ENCODE results near the gene PKHD1. TPM values are rescaled to one million over a fixed set of nuclear protein-coding genes. Genes with fewer than 3 reads are reported as not detected.

Gene PKHD1
- total RNA-seq, 2 donors from 2014 or later: 0.20 TPM

DNA sequence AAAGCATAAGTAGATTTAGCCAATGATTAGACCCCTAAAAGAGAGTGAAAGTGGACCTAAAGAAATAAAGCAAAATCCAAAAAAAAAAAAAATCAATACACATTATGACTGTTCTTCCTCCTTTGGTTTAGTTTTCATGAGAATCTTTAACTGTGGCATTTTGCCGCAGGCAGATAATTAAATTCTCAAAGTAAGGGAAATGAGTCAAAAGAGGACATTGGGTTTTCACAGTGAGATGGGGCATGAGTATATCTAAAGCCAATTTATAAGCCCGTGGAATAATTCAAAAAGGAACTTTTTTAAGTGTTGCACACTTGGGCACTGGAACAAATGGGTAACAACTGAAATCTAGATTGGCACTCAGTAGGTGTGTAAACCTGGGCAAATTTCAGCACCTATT is 230.3 kb downstream of the PKHD1 start:
- H3K4me3 Mint-ChIP-seq: no peak overlapping the region
- no peak overlapping the region for H3K4me3 ChIP-seq (ENCODE audit: low read length)
- peaks cover 22% of the 10 kb centered on the region for H3K9me3 ChIP-seq (ENCODE audit: control insufficient read depth, low read length)
- H3K9ac ChIP-seq (ENCODE audit: extremely low read depth, low read length, poor library complexity, severe bottlenecking): no peak overlapping the region
- H3K4me1 ChIP-seq (ENCODE audit: control insufficient read depth, insufficient read depth, low read length): peaks cover 12% of the 10 kb centered on the region
- no peaks in the 10 kb centered on the region for H3K36me3 ChIP-seq (ENCODE audit: control insufficient read depth, insufficient read depth, low read length)
- WGBS, 2 experiments (ENCODE audit: insufficient coverage in 1 of 2, insufficient read length in 1 of 2): 94 to 100% methylated on average over 2 of the region's 2 CpGs
- no peak for DNase-seq
- peaks cover 8% of the 10 kb centered on the region for H3K36me3 Mint-ChIP-seq (ENCODE audit: low read depth)
- no peak overlapping the region for H3K27ac Mint-ChIP-seq
- TF ChIP-seq, protein P1, sequence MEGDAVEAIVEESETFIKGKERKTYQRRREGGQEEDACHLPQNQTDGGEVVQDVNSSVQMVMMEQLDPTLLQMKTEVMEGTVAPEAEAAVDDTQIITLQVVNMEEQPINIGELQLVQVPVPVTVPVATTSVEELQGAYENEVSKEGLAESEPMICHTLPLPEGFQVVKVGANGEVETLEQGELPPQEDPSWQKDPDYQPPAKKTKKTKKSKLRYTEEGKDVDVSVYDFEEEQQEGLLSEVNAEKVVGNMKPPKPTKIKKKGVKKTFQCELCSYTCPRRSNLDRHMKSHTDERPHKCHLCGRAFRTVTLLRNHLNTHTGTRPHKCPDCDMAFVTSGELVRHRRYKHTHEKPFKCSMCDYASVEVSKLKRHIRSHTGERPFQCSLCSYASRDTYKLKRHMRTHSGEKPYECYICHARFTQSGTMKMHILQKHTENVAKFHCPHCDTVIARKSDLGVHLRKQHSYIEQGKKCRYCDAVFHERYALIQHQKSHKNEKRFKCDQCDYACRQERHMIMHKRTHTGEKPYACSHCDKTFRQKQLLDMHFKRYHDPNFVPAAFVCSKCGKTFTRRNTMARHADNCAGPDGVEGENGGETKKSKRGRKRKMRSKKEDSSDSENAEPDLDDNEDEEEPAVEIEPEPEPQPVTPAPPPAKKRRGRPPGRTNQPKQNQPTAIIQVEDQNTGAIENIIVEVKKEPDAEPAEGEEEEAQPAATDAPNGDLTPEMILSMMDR (conservative IDR thresholded peaks at IDR 0.05): no peak
- peaks cover 21% of the 10 kb centered on the region for H3K9me3 Mint-ChIP-seq
- H3K27ac ChIP-seq (ENCODE audit: low read depth, low read length): no peak overlapping the region
- no peaks in the 10 kb centered on the region for H3K27me3 Mint-ChIP-seq (ENCODE audit: insufficient read depth)
- H3K27me3 ChIP-seq (ENCODE audit: control insufficient read depth, insufficient read depth, low read length, poor library complexity, severe bottlenecking): no peaks in the 10 kb centered on the region
- peaks cover 16% of the 10 kb centered on the region for H3K4me1 Mint-ChIP-seq

DNA sequence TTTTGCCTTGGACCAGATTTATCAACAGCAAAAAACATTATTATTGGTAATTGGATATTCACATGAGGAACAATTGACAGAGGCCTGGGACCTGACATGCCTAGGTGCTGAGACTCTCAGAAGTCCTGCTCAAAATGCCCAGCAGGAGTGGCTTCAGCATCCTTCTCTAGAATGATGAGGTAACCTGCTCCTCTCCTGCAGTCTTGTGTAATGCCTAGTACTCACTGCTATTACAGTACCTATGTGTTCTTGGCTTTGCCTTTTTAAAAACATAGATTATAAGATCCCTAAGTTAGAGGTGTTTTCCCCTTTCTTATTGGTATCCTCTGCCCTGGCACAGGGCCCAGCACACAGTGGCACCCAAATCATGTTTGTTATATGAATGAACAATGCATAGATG is 230.9 kb downstream of the PKHD1 start:
- no peak for DNase-seq
- no peak overlapping the region for H3K4me3 Mint-ChIP-seq

DNA sequence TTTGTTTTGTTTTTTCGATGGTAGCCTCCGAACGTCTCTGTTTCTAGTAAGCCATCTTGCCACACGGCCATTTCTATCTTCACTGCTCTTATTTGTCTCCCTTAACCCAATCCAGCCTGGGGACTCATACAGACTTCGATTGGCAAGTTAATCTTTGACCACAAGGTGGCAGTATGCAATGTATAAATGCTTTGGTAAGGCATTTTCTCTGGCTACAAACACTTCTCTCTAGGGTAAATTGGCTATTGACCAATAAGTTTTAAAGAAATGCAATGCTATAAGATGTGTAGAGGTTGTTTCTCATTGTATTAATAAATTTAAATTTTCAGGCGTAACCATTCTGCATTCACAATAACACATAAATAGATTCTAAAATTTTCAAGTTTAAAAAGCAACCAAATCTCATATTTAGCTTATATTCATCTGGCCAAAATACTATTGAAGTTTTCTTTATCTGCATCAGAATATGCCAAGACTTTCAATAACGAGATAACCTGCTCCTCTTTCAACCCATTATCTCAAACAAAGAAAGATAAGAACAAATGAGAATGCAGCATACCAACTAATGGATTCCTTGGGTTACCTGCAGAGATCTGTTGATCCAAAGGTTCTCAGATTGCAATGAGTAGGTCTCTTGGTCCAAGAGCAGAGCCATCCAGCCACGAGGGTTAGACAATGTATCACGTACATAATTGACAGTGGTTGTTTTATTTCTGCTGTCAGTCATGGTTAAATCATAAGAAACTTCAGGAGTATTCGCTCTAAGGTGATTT is 231.9 kb downstream of the PKHD1 start:
- H3K4me3 Mint-ChIP-seq: peak overlapping the region; percentile 16
- Histone ChIP-seq H3K9me3 (ENCODE audit: control insufficient read depth, low read length) (peaks cover 26% of the 10 kb centered on the region), H3K27me3 (ENCODE audit: control insufficient read depth, insufficient read depth, low read length, poor library complexity, severe bottlenecking) (no peaks in the 10 kb centered on the region), H3K9ac (ENCODE audit: extremely low read depth, low read length, poor library complexity, severe bottlenecking) (no peak overlapping the region), H3K36me3 (ENCODE audit: control insufficient read depth, insufficient read depth, low read length) (no peaks in the 10 kb centered on the region), H3K27ac (ENCODE audit: low read depth, low read length) (no peak overlapping the region), H3K4me3 (ENCODE audit: low read length) (no peak overlapping the region), H3K4me1 (ENCODE audit: control insufficient read depth, insufficient read depth, low read length) (peaks cover 12% of the 10 kb centered on the region)
- H3K9me3 Mint-ChIP-seq: peaks cover 34% of the 10 kb centered on the region
- peaks cover 11% of the 10 kb centered on the region for H3K36me3 Mint-ChIP-seq (ENCODE audit: low read depth)
- 42 to 53% methylated on average over 3 to 10 of the region's 10 CpGs for WGBS, 2 experiments (ENCODE audit: insufficient coverage in 1 of 2, insufficient read length in 1 of 2)
- no peaks in the 10 kb centered on the region for H3K27me3 Mint-ChIP-seq (ENCODE audit: insufficient read depth)
- TF ChIP-seq, protein P1 (conservative IDR thresholded peaks at IDR 0.05): peak; percentile 94
- DNase-seq: peak; percentile 79
- H3K4me1 Mint-ChIP-seq: peaks cover 16% of the 10 kb centered on the region
- H3K27ac Mint-ChIP-seq: peak overlapping the region; percentile 63

More for the DNA sequence above, 230.9 kb downstream of the PKHD1 start:
- Mint-ChIP-seq H3K36me3 (ENCODE audit: low read depth) (peaks cover 11% of the 10 kb centered on the region), H3K9me3 (peaks cover 26% of the 10 kb centered on the region), H3K4me1 (peaks cover 16% of the 10 kb centered on the region), H3K27me3 (ENCODE audit: insufficient read depth) (no peaks in the 10 kb centered on the region), H3K27ac (no peak overlapping the region)
- peaks cover 12% of the 10 kb centered on the region for H3K4me1 ChIP-seq (ENCODE audit: control insufficient read depth, insufficient read depth, low read length)
- no peak overlapping the region for H3K9ac ChIP-seq (ENCODE audit: extremely low read depth, low read length, poor library complexity, severe bottlenecking)
- no peak overlapping the region for H3K4me3 ChIP-seq (ENCODE audit: low read length)
- no peak overlapping the region for H3K27ac ChIP-seq (ENCODE audit: low read depth, low read length)
- no peaks in the 10 kb centered on the region for H3K27me3 ChIP-seq (ENCODE audit: control insufficient read depth, insufficient read depth, low read length, poor library complexity, severe bottlenecking)
- peaks cover 26% of the 10 kb centered on the region for H3K9me3 ChIP-seq (ENCODE audit: control insufficient read depth, low read length)
- TF ChIP-seq, protein P1 (conservative IDR thresholded peaks at IDR 0.05): peak; percentile 39
- no peaks in the 10 kb centered on the region for H3K36me3 ChIP-seq (ENCODE audit: control insufficient read depth, insufficient read depth, low read length)
